Tibial nerve (tissue), 4 donors: ENCODE measurements around the gene ENOSF1. TPM values are rescaled to one million over a fixed set of nuclear protein-coding genes. Genes with fewer than 3 reads are reported as not detected.

ENCODE experiments used
- DNase-seq, 2 donors: peaks; one replicate each; pipeline ENCODE4 v3.0.0-alpha.2; 2019; ENCODE audit warnings: low spot score in 2 of 2
- H3K27ac ChIP-seq, 4 donors: fragments of 200-600 bp; sonication (generic) in 3 of 4; one replicate each; pipeline ENCODE4 v1.5.1; 2017 to 2019; ENCODE audit warnings: mild to moderate bottlenecking in 1 of 4
- H3K27me3 ChIP-seq, 2 donors: fragments of 200-600 bp; sonication (generic) in 1 of 2; one replicate each; pipeline versions ENCODE4 v1.5.1 to v1.6.0; 2017 to 2019
- H3K36me3 ChIP-seq, 3 donors: fragments of 200-600 bp; sonication (generic); one replicate each; pipeline ENCODE4 v1.5.1; 2018 to 2019
- H3K4me1 ChIP-seq, 4 donors: fragments of 200-600 bp; sonication (generic) in 3 of 4; one replicate each; pipeline ENCODE4 v1.5.1; 2017 to 2019
- H3K4me3 ChIP-seq, 4 donors: fragments of 200-600 bp; sonication (generic) in 3 of 4; one replicate each; pipeline ENCODE4 v1.5.1; 2017 to 2019; ENCODE audit warnings: mild to moderate bottlenecking in 1 of 4, moderate library complexity in 1 of 4
- H3K9me3 ChIP-seq, 4 donors: fragments of 200-600 bp; sonication (generic) in 3 of 4; one replicate each; pipeline ENCODE4 v1.5.1; 2017 to 2019
- EP300 ChIP-seq, 2 donors: sonication (generic); formaldehyde crosslinking; IDR thresholded peaks; one replicate each; pipeline ENCODE4 v1.6.1; 2017; ENCODE audit warnings: antibody characterized with exemption in 2 of 2, mild to moderate bottlenecking in 1 of 2
- POLR2A ChIP-seq, 2 donors: fragments of 450-650 bp; IDR thresholded peaks; one replicate each; pipeline ENCODE4 v1.6.1; 2017; ENCODE audit warnings: antibody characterized with exemption in 2 of 2, mild to moderate bottlenecking in 2 of 2, moderate library complexity in 2 of 2
- WGBS, 2 donors: methylation state at CpG; one replicate each; pipeline ENCODE4 v1.1.5; 2018; 5-methylcytosine and 5-hydroxymethylcytosine counted together
- total RNA-seq, 4 donors: library from RNA; depleted of rRNA; stranded (reverse); fragments of >200 nt; gene quantifications; one replicate each; pipeline ENCODE4 v1.1.0, GENCODE V29; 2016
- TF ChIP-seq, protein P1 (sequence below), 5 experiments: fragments of 200-600 bp in 3 of 5; fragments of 450-650 bp in 2 of 5; sonication (generic) in 3 of 5; IDR thresholded peaks; one replicate each; pipeline ENCODE4 v1.5.1; 2016 to 2019; ENCODE audit warnings: antibody characterized with exemption in 5 of 5, mild to moderate bottlenecking in 3 of 5, moderate library complexity in 2 of 5

The ENOSF1 gene
- total RNA-seq, 4 donors from 2014 or later = 37.0 to 86.9 (median 47.3) TPM

DNA sequence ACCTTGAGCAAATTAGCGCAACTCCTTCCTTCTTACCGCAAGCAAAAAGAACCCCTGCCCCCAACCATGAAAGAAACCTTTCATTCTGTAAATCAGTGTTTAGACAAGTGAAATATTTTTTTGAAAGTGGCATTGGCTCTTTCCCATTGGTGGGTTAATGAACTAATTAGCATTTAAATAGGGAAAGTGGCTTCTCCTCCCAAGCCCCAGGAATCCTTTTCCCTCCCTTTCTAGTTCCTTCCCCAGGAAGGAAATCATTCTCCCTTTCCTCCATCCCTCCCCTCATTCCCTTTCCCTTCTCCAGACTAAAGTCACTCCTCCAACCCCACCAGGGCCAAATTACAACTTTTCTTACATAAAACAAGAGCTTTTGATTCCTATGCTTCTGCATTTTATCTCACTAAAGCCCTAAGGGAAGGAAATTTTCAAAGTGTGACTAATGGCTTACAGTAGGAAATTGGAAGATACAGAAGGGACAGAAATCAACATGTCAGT, 77.8 kb downstream of the ENOSF1 start:
- WGBS, 2 donors = 47 to 50% methylated on average over 2 of the region's 2 CpGs
- H3K4me1 ChIP-seq = no peaks in the 10 kb centered on the region
- H3K4me3 ChIP-seq = no peak overlapping the region
- H3K27ac ChIP-seq = no peak overlapping the region
- H3K27me3 ChIP-seq = no peaks in the 10 kb centered on the region
- TF ChIP-seq POLR2A (IDR thresholded peaks at IDR 0.05) = no peak
- TF ChIP-seq, protein P1, sequence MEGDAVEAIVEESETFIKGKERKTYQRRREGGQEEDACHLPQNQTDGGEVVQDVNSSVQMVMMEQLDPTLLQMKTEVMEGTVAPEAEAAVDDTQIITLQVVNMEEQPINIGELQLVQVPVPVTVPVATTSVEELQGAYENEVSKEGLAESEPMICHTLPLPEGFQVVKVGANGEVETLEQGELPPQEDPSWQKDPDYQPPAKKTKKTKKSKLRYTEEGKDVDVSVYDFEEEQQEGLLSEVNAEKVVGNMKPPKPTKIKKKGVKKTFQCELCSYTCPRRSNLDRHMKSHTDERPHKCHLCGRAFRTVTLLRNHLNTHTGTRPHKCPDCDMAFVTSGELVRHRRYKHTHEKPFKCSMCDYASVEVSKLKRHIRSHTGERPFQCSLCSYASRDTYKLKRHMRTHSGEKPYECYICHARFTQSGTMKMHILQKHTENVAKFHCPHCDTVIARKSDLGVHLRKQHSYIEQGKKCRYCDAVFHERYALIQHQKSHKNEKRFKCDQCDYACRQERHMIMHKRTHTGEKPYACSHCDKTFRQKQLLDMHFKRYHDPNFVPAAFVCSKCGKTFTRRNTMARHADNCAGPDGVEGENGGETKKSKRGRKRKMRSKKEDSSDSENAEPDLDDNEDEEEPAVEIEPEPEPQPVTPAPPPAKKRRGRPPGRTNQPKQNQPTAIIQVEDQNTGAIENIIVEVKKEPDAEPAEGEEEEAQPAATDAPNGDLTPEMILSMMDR (IDR thresholded peaks at IDR 0.05) = no peak
- TF ChIP-seq EP300 (IDR thresholded peaks at IDR 0.05) = no peak
- no peak for DNase-seq
- no peaks in the 10 kb centered on the region for H3K36me3 ChIP-seq
- no peaks in the 10 kb centered on the region for H3K9me3 ChIP-seq

DNA sequence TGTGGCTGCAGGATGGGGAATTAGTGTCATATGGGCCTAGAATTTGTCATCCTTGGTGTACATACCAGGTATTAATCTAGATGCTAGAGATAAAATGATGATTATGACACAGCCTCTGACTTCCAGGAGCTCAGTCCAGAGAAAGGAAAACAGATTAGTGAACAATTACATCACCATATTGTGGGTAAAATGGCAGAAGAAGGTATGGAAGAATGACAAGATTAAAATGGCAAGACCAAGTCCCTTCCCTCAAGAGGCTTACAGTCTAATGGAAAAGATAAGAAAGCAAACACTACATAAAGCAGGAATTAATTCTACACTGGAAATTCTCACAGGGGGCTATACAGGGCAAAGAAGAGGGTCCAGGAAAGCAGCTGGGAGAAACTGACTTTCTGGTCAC, 80.9 kb downstream of the ENOSF1 start:
- no peaks in the 10 kb centered on the region for H3K4me1 ChIP-seq
- no peak overlapping the region for H3K27ac ChIP-seq
- H3K36me3 ChIP-seq = no peaks in the 10 kb centered on the region
- no peak overlapping the region for H3K4me3 ChIP-seq
- no peaks in the 10 kb centered on the region for H3K27me3 ChIP-seq
- no peak for TF ChIP-seq POLR2A (IDR thresholded peaks at IDR 0.05)
- TF ChIP-seq, protein P1 (IDR thresholded peaks at IDR 0.05) = no peak
- no peak for TF ChIP-seq EP300 (IDR thresholded peaks at IDR 0.05)
- H3K9me3 ChIP-seq = no peaks in the 10 kb centered on the region
- no peak for DNase-seq

DNA sequence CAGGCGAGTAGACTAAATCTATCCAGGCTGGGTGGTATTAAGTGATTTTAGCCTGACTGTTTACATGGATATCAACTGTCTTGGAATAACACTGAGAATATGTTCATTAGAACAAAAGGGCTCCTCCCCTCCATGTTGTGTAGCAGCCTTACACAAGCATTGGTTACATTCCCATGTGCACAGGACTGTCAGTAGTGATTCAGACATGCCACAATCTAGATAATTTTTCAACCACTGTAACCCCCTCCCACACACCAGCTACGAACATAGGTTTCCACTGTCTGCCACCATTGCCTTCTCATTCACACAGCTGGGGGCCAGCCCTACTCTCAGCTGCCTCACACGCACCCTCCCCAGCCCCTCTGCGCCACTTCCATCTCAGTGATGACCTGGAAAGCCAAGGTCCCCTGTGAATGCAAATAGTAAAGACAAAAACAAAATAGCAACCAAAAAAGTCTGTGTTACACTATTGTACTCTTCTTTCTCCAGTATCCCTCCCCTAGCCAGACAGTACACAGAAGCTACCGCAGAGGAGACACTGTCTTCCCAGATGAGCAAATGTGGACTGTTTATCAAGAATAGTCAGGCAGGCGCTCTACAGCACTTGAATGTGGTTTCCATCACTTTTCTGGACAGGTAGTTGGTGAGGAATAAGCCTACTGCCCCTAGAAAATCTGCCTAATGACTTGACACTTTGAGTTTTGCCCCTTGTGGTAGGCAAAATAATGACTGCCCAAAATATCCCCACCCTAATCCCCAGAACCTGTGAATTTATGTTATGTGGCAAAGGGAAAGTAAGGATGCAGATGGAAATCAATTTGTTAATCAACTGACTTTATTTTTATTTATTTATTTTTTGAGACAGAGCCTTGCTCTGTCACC, 82.9 kb downstream of the ENOSF1 start:
- no peaks in the 10 kb centered on the region for H3K36me3 ChIP-seq
- no peaks in the 10 kb centered on the region for H3K27me3 ChIP-seq
- WGBS, 2 donors = 71 to 77% methylated on average over 6 of the region's 6 CpGs

DNA sequence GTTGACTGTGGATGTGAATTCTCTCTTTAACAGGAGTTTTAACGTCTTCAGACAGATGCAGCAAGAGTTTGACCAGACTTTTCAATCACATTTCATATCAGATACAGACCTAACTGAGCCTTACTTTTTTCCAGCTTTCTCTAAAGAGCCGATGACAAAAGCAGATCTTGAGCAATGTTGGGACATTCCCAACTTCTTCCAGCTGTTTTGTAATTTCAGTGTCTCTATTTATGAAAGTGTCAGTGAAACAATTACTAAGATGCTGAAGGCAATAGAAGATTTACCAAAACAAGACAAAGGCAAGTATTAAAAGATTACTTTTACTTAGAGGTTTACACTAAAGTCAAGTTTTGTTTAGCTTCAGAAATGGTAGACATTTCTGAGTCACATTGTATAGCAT, 85.2 kb downstream of the ENOSF1 start:
- TF ChIP-seq, protein P1 (IDR thresholded peaks at IDR 0.05) = no peak
- TF ChIP-seq POLR2A (IDR thresholded peaks at IDR 0.05) = no peak
- no peak for TF ChIP-seq EP300 (IDR thresholded peaks at IDR 0.05)
- no peak for DNase-seq
- no peaks in the 10 kb centered on the region for H3K36me3 ChIP-seq
- no peak overlapping the region for H3K27ac ChIP-seq
- WGBS, 2 donors = 68 to 72% methylated on average over 2 of the region's 2 CpGs
- H3K4me1 ChIP-seq = no peaks in the 10 kb centered on the region
- H3K4me3 ChIP-seq = no peak overlapping the region
- no peaks in the 10 kb centered on the region for H3K27me3 ChIP-seq
- no peaks in the 10 kb centered on the region for H3K9me3 ChIP-seq

More for the DNA sequence above, 82.9 kb downstream of the ENOSF1 start:
- Histone ChIP-seq H3K27ac (no peak overlapping the region), H3K4me1 (no peaks in the 10 kb centered on the region), H3K9me3 (no peaks in the 10 kb centered on the region), H3K4me3 (no peak overlapping the region)
- no peak for TF ChIP-seq EP300 (IDR thresholded peaks at IDR 0.05)
- TF ChIP-seq, protein P1 (IDR thresholded peaks at IDR 0.05) = no peak
- TF ChIP-seq POLR2A (IDR thresholded peaks at IDR 0.05) = no peak
- no peak for DNase-seq
